DOHH2 (cell line): Measurements from ENCODE around the gene HSD3B7.

Source experiments
- H3F3A ChIP-seq: fragments of 200-600 bp; sonication (generic), shearing (Covaris generic); 2 replicates; pipeline ENCODE4 v1.6.0; 2016; ENCODE audit warnings: antibody characterized with exemption, mild to moderate bottlenecking; ENCODE audit not compliant: control insufficient read depth, insufficient read depth
- H3K27ac ChIP-seq: fragments of 200-600 bp; sonication (generic); 2 replicates; pipeline ENCODE4 v1.5.1; 2014; ENCODE audit warnings: low read depth, mild to moderate bottlenecking, low read length, moderate library complexity
- H3K27me3 ChIP-seq: fragments of 200-600 bp; sonication (generic); 2 replicates; pipeline ENCODE4 v1.6.1; 2014; ENCODE audit warnings: mild to moderate bottlenecking, low read length, mixed read lengths; ENCODE audit not compliant: control insufficient read depth
- H3K36me3 ChIP-seq: fragments of 200-600 bp; sonication (generic); 2 replicates; pipeline ENCODE4 v1.6.1; 2014; ENCODE audit warnings: mild to moderate bottlenecking, low read length, moderate library complexity, mixed read lengths; ENCODE audit not compliant: control insufficient read depth
- H3K4me1 ChIP-seq: fragments of 200-600 bp; sonication (generic); 2 replicates; pipeline ENCODE4 v1.6.1; 2014; ENCODE audit warnings: mild to moderate bottlenecking, low read length, mixed read lengths; ENCODE audit not compliant: control insufficient read depth
- H3K4me2 ChIP-seq: fragments of 200-600 bp; sonication (generic); 2 replicates; pipeline ENCODE4 v1.6.0; 2014; ENCODE audit warnings: mild to moderate bottlenecking, low read length, moderate library complexity
- H3K4me3 ChIP-seq: fragments of 200-600 bp; sonication (generic); 2 replicates; pipeline ENCODE4 v1.5.1; 2014; ENCODE audit warnings: mild to moderate bottlenecking, low read length, mixed read lengths
- H3K79me2 ChIP-seq: fragments of 200-600 bp; sonication (generic); 2 replicates; pipeline ENCODE4 v1.6.1; 2014; ENCODE audit warnings: mild to moderate bottlenecking, low read length, mixed read lengths; ENCODE audit not compliant: control insufficient read depth
- H3K9me2 ChIP-seq: fragments of 200-600 bp; sonication (generic); replicated peaks from 2 replicates; pipeline ENCODE4 v1.6.1; 2014; ENCODE audit warnings: mild to moderate bottlenecking, low read length, mixed read lengths; ENCODE audit not compliant: control insufficient read depth
- H3K9me3 ChIP-seq: fragments of 200-600 bp; sonication (generic); 2 replicates; pipeline ENCODE4 v1.6.1; 2014; ENCODE audit warnings: antibody characterized with exemption, low read length, mixed read lengths; ENCODE audit not compliant: control insufficient read depth, insufficient read depth
- H4K20me1 ChIP-seq: fragments of 200-600 bp; sonication (generic); 2 replicates; pipeline ENCODE4 v1.6.0; 2014; ENCODE audit warnings: low read depth, mild to moderate bottlenecking, antibody characterized with exemption, low read length, moderate library complexity; ENCODE audit not compliant: control insufficient read depth, insufficient read depth
- CTCF ChIP-seq: fragments of 200-600 bp; sonication (generic); IDR thresholded peaks from one replicate; pipeline ENCODE4 v1.5.1; 2014; ENCODE audit warnings: antibody characterized with exemption, mild to moderate bottlenecking, low read depth, low read length; ENCODE audit not compliant: poor library complexity, severe bottlenecking
- EZH2phosphoT487 ChIP-seq: fragments of 200-600 bp; sonication (generic); IDR thresholded peaks from 2 replicates; pipeline ENCODE4 v1.6.1; 2017; ENCODE audit warnings: borderline replicate concordance, mild to moderate bottlenecking, antibody characterized with exemption, low read length, moderate library complexity, mixed read lengths

Gene HSD3B7

GRCh38 chr16:30989469-30990047 lies 4.6 kb downstream of the HSD3B7 start:
- no peak for TF ChIP-seq CTCF
- TF ChIP-seq EZH2phosphoT487 = no peak
- no peaks in the 10 kb centered on the region for H3F3A ChIP-seq
- no peaks in the 10 kb centered on the region for H3K27me3 ChIP-seq
- H3K36me3 ChIP-seq = peaks cover 15% of the 10 kb centered on the region
- no peaks in the 10 kb centered on the region for H3K79me2 ChIP-seq
- H3K9me2 ChIP-seq = no peaks in the 10 kb centered on the region
- H3K27ac ChIP-seq = no peak overlapping the region
- H3K4me2 ChIP-seq = no peak overlapping the region
- no peak overlapping the region for H3K4me3 ChIP-seq
- H3K4me1 ChIP-seq = no peaks in the 10 kb centered on the region; the same call in 1 of the 2 replicates
- no peaks in the 10 kb centered on the region for H4K20me1 ChIP-seq
- H3K9me3 ChIP-seq = no peaks in the 10 kb centered on the region

- Histone ChIP-seq H3K4me2 (no peak overlapping the region), H4K20me1 (no peaks in the 10 kb centered on the region), H3K4me1 (no peaks in the 10 kb centered on the region), H3K79me2 (no peaks in the 10 kb centered on the region), H3K27ac (no peak overlapping the region), H3K36me3 (peaks cover 12% of the 10 kb centered on the region), H3K9me3 (no peaks in the 10 kb centered on the region), H3K4me3 (no peak overlapping the region), H3K9me2 (no peaks in the 10 kb centered on the region), H3F3A (no peaks in the 10 kb centered on the region), H3K27me3 (no peaks in the 10 kb centered on the region)
- TF ChIP-seq CTCF (no peak), EZH2phosphoT487 (no peak)
Measured at GRCh38 chr16:30990105-30990504, 5.1 kb downstream of the HSD3B7 start.

- H4K20me1 ChIP-seq = no peaks in the 10 kb centered on the region
- TF ChIP-seq EZH2phosphoT487 = no peak
- TF ChIP-seq CTCF = no peak
- H3K4me3 ChIP-seq = no peak overlapping the region
- no peaks in the 10 kb centered on the region for H3K9me3 ChIP-seq
- no peaks in the 10 kb centered on the region for H3F3A ChIP-seq
- H3K27ac ChIP-seq = no peak overlapping the region
- H3K79me2 ChIP-seq = no peaks in the 10 kb centered on the region
- no peaks in the 10 kb centered on the region for H3K27me3 ChIP-seq
- H3K4me1 ChIP-seq = no peaks in the 10 kb centered on the region
- H3K36me3 ChIP-seq = peaks cover 3% of the 10 kb centered on the region; the same call in 1 of the 2 replicates
- no peak overlapping the region for H3K4me2 ChIP-seq
- no peaks in the 10 kb centered on the region for H3K9me2 ChIP-seq
Measured at GRCh38 chr16:30991052-30991451, 6.0 kb downstream of the HSD3B7 start.

GRCh38 chr16:30992276-30992780 lies 7.3 kb downstream of the HSD3B7 start:
- Histone ChIP-seq H3K27me3 (0 out of 2 replicates have a peak, but pooled peaks cover 2% of the 10 kb centered on the region), H3K36me3 (no peaks in the 10 kb centered on the region), H3K9me2 (no peaks in the 10 kb centered on the region), H3K4me2 (no peak overlapping the region), H3K4me3 (no peak overlapping the region), H3F3A (no peaks in the 10 kb centered on the region), H4K20me1 (no peaks in the 10 kb centered on the region), H3K9me3 (no peaks in the 10 kb centered on the region), H3K4me1 (peaks cover 7% of the 10 kb centered on the region), H3K79me2 (no peaks in the 10 kb centered on the region), H3K27ac (no peak overlapping the region)
- TF ChIP-seq CTCF (no peak), EZH2phosphoT487 (no peak)
